H1 (cell line): ENCODE measurements around the gene TXNL4A. TPM values are rescaled to one million over a fixed set of nuclear protein-coding genes. Genes with fewer than 3 reads are reported as not detected.

ENCODE experiments used
- CTCF ChIA-PET: fragments of 300-600 bp; sonication (Branson Sonifier 250); formaldehyde crosslinking; loops from one replicate; lab custom pipeline; 2021; ENCODE audit not compliant: partially characterized antibody; lab: Charles Lee
- POLR2A ChIA-PET: fragments of 300-600 bp; sonication (Branson Sonifier 250); formaldehyde crosslinking; loops from one replicate; lab custom pipeline; 2021; ENCODE audit warnings: inconsistent platforms; ENCODE audit not compliant: partially characterized antibody; lab: Charles Lee
- DNase-seq, 2 experiments: peaks; one replicate each; pipeline versions ENCODE4 v3.0.0 to v3.0.0-alpha.2; 2010 to 2022; ENCODE audit warnings: low spot score in 2 of 2, low read depth in 1 of 2, mixed read lengths in 1 of 2
- FAIRE-seq: peaks from 2 replicates; lab custom pipeline; 2011; peaks lifted over from hg19 to GRCh38; lab: Jason Lieb, UNC
- H2AFZ ChIP-seq: 2 replicates; pipeline ENCODE4 v1.8.1; 2012; ENCODE audit warnings: low read length, inconsistent platforms
- H2AK5ac ChIP-seq: 2 replicates; pipeline ENCODE4 v1.6.1; 2013; ENCODE audit warnings: low read depth, low read length
- H2BK120ac ChIP-seq: replicated peaks from 2 replicates; pipeline ENCODE3; 2013; ENCODE audit warnings: low read depth, low read length, inconsistent platforms
- H2BK12ac ChIP-seq: 2 replicates; pipeline ENCODE4 v1.6.1; 2013; ENCODE audit warnings: low read depth, low read length
- H2BK15ac ChIP-seq: 2 replicates; pipeline ENCODE4 v1.6.1; 2013; ENCODE audit warnings: low read length
- H2BK20ac ChIP-seq: 2 replicates; pipeline ENCODE4 v1.6.1; 2013; ENCODE audit warnings: low read length
- H2BK5ac ChIP-seq: 2 replicates; pipeline ENCODE4 v1.6.1; 2013; ENCODE audit warnings: low read depth, low read length
- H3K14ac ChIP-seq: 2 replicates; pipeline ENCODE4 v1.6.1; 2013; ENCODE audit warnings: inconsistent platforms; ENCODE audit not compliant: insufficient read length
- H3K18ac ChIP-seq: 2 replicates; pipeline ENCODE4 v1.6.1; 2013; ENCODE audit warnings: low read length; ENCODE audit errors: extremely low read depth
- H3K23ac ChIP-seq: 2 replicates; pipeline ENCODE4 v1.6.1; 2013; ENCODE audit warnings: inconsistent platforms; ENCODE audit not compliant: insufficient read length
- H3K23me2 ChIP-seq: 2 replicates; pipeline ENCODE4 v1.6.1; 2013; ENCODE audit warnings: low read depth, low read length
- H3K27ac ChIP-seq: 2 replicates; pipeline ENCODE4 v1.6.1; 2011; ENCODE audit warnings: low read depth, low read length, inconsistent platforms
- H3K27me3 ChIP-seq, 4 experiments: replicated peaks in 1 of 4; 1 replicate in 1 of 4; 2 replicates in 3 of 4; pipeline versions ENCODE4 v1.6.1 to v1.8.1; 2011 to 2013; ENCODE audit warnings: low read length in 3 of 4, mild to moderate bottlenecking in 3 of 4, inconsistent platforms in 2 of 4, mixed read lengths in 2 of 4, moderate library complexity in 1 of 4; ENCODE audit not compliant: control insufficient read depth in 3 of 4, insufficient read depth in 3 of 4; ENCODE audit errors: extremely low read depth in 1 of 4
- H3K36me3 ChIP-seq, 4 experiments: 2 replicates each; pipeline versions ENCODE4 v1.6.1 to v1.8.1; 2011 to 2013; ENCODE audit warnings: mild to moderate bottlenecking in 4 of 4, low read length in 3 of 4, moderate library complexity in 2 of 4, control low read depth in 1 of 4, inconsistent platforms in 1 of 4; ENCODE audit not compliant: insufficient read depth in 4 of 4, control insufficient read depth in 2 of 4
- H3K4ac ChIP-seq: replicated peaks from 2 replicates; pipeline ENCODE3; 2013; ENCODE audit warnings: low read length, low read depth, mixed read lengths, inconsistent platforms; ENCODE audit not compliant: insufficient read length
- H3K4me1 ChIP-seq, 4 experiments: replicated peaks in 1 of 4; 1 replicate in 1 of 4; 2 replicates in 3 of 4; pipeline versions ENCODE4 v1.6.1 to v1.8.1; 2011 to 2013; ENCODE audit warnings: low read length in 3 of 4, inconsistent platforms in 2 of 4, mixed read lengths in 1 of 4; ENCODE audit not compliant: insufficient read depth in 4 of 4, control insufficient read depth in 3 of 4
- H3K4me2 ChIP-seq, 2 experiments: 2 replicates each; pipeline versions ENCODE4 v1.6.1 to v1.8.1; 2011 to 2013; ENCODE audit warnings: low read depth in 2 of 2, low read length in 2 of 2, control low read depth in 1 of 2, inconsistent platforms in 1 of 2, mild to moderate bottlenecking in 1 of 2; ENCODE audit not compliant: insufficient read depth in 1 of 2
- H3K4me3 ChIP-seq, 4 experiments: fragments of 200-600, 300-600 bp in 1 of 4; sonication (generic), shearing (Covaris generic), sonication (Bioruptor Twin) in 1 of 4; 2 replicates each; pipeline versions ENCODE4 v1.5.1 to v1.8.1; 2011 to 2016; ENCODE audit warnings: low read length in 4 of 4, low read depth in 3 of 4, control low read depth in 2 of 4, inconsistent platforms in 2 of 4, mild to moderate bottlenecking in 2 of 4, mixed read lengths in 1 of 4, moderate library complexity in 1 of 4; ENCODE audit not compliant: insufficient read depth in 2 of 4; ENCODE audit errors: extremely low read depth in 1 of 4
- H3K56ac ChIP-seq: replicated peaks from 2 replicates; pipeline ENCODE3; 2013; ENCODE audit warnings: low read depth, mild to moderate bottlenecking, mixed read lengths, low read length, inconsistent platforms; ENCODE audit not compliant: insufficient read length
- H3K79me1 ChIP-seq: 2 replicates; pipeline ENCODE4 v1.6.1; 2013; ENCODE audit warnings: low read depth, low read length, control low read depth
- H3K79me2 ChIP-seq, 2 experiments: 2 replicates each; pipeline versions ENCODE4 v1.6.1 to v1.8.1; 2012 to 2013; ENCODE audit warnings: low read length in 2 of 2, mild to moderate bottlenecking in 2 of 2, inconsistent platforms in 1 of 2; ENCODE audit not compliant: insufficient read depth in 2 of 2, control insufficient read depth in 1 of 2
- H3K9ac ChIP-seq, 4 experiments: replicated peaks in 1 of 4; 1 replicate in 1 of 4; 2 replicates in 3 of 4; pipeline versions ENCODE4 v1.6.1 to v1.8.1; 2011 to 2013; ENCODE audit warnings: low read depth in 3 of 4, low read length in 3 of 4, control low read depth in 2 of 4, mild to moderate bottlenecking in 2 of 4, moderate library complexity in 2 of 4, inconsistent platforms in 1 of 4; ENCODE audit errors: extremely low read depth in 1 of 4
- H3K9me3 ChIP-seq, 2 experiments: 2 replicates each; pipeline versions ENCODE4 v1.6.1 to v1.8.1; 2012 to 2013; ENCODE audit warnings: mild to moderate bottlenecking in 2 of 2, moderate library complexity in 2 of 2, control low read depth in 1 of 2, inconsistent platforms in 1 of 2, low read depth in 1 of 2, low read length in 1 of 2, mixed read lengths in 1 of 2; ENCODE audit not compliant: insufficient read depth in 2 of 2
- H4K20me1 ChIP-seq, 2 experiments: replicated peaks in 1 of 2; 2 replicates each; pipeline versions ENCODE3 to v1.8.1; 2011 to 2013; ENCODE audit warnings: inconsistent platforms in 2 of 2, low read length in 2 of 2, mild to moderate bottlenecking in 1 of 2; ENCODE audit not compliant: insufficient read depth in 2 of 2, control insufficient read depth in 1 of 2
- H4K5ac ChIP-seq: 2 replicates; pipeline ENCODE4 v1.6.1; 2013; ENCODE audit warnings: low read length, low read depth, mixed read lengths, inconsistent platforms; ENCODE audit not compliant: insufficient read length
- H4K8ac ChIP-seq: 2 replicates; pipeline ENCODE4 v1.8.0; 2013; ENCODE audit warnings: mild to moderate bottlenecking, moderate library complexity, low read length, inconsistent platforms; ENCODE audit not compliant: insufficient read depth; ENCODE audit errors: extremely low read depth
- H4K91ac ChIP-seq: replicated peaks from 2 replicates; pipeline ENCODE3; 2013; ENCODE audit warnings: low read length, mixed read lengths, inconsistent platforms; ENCODE audit not compliant: insufficient read length
- CHD2 ChIP-seq: IDR thresholded peaks from 2 replicates; pipeline ENCODE4 v1.6.1; 2012; ENCODE audit warnings: low read length, improper control_type of control experiment
- CREB1 ChIP-seq: IDR thresholded peaks from 2 replicates; pipeline ENCODE4 v1.6.1; 2012; ENCODE audit warnings: inconsistent platforms
- JUND ChIP-seq: IDR thresholded peaks from 2 replicates; pipeline ENCODE4 v1.6.1; 2011; ENCODE audit warnings: mild to moderate bottlenecking, improper control_type of control experiment, low read length
- SIRT6 ChIP-seq: IDR thresholded peaks from one replicate; pipeline ENCODE4 v1.7.1; 2012; ENCODE audit warnings: low read length, inconsistent platforms
- ZNF274 ChIP-seq: IDR thresholded peaks from 2 replicates; pipeline ENCODE4 v1.7.0; 2012; ENCODE audit warnings: low read length, borderline replicate concordance; ENCODE audit errors: extremely low read depth
- WGBS, 2 experiments: shearing (Covaris generic) in 1 of 2; methylation state at CpG; one replicate each; pipeline versions ENCODE4 v1.1.6 to v1.1.7; 2013 to 2015; ENCODE audit warnings: low lambda C conversion rate in 2 of 2, mixed read lengths in 2 of 2, inconsistent platforms in 1 of 2, low coverage in 1 of 2, missing lambda C conversion rate in 1 of 2; ENCODE audit not compliant: insufficient replicate concordance in 2 of 2, insufficient coverage in 1 of 2, insufficient read length in 1 of 2; ENCODE audit errors: extremely low coverage in 1 of 2, missing lambda C conversion rate in 1 of 2; 5-methylcytosine and 5-hydroxymethylcytosine counted together
- polyA plus RNA-seq, 7 experiments: library from polyadenylated mRNA; depleted of rRNA in 3 of 7; stranded (reverse) in 5 of 7; unstranded in 2 of 7; fragments of >200 nt in 5 of 7; fragments of 200-250 nt in 2 of 7; gene quantifications; 1 replicate in 5 of 7; 2 replicates in 1 of 7; 4 replicates in 1 of 7; pipeline versions ENCODE4 v1.2.1 to v1.2.3, GENCODE V29; 2011 to 2013; ENCODE audit warnings: missing spikeins in 2 of 7, mixed read lengths in 2 of 7
- total RNA-seq: library from RNA; stranded (reverse); fragmentation: NEBNext Ultra II Directional; extraction: Animal tissue kit (Norgen Biotek cat#: 25700); gene quantifications from 2 replicates; pipeline ENCODE4 v1.2.1, GENCODE V29; 2021

Gene TXNL4A
- total and polyA plus RNA-seq, 2 of the 8 experiments (the other 6 are each of a cell fraction or from before 2014, with no cell fraction given) = 169 to 181 TPM

GRCh38 chr18:79927607-79928562 lies 60.5 kb downstream of the TXNL4A start:
- CTCF ChIA-PET = interaction anchor here (0.6 to 1.8 kb wide), 4 partner anchors 14 to 113 kb away, joined by 3 to 4 read pairs (median 4); no protein-coding TSS in a partner anchor
- no peak overlapping the region for H2AK5ac ChIP-seq
- no peak overlapping the region for H3K18ac ChIP-seq
- H3K14ac ChIP-seq = no peak overlapping the region
- no peaks in the 10 kb centered on the region for H3K27me3 ChIP-seq
- POLR2A ChIA-PET = no interaction called here
- H4K91ac ChIP-seq = no peak overlapping the region
- H4K5ac ChIP-seq = no peak overlapping the region
- peaks cover 0 to 3% of the 10 kb centered on the region in 2 experiments; a peak in 2 of 4 replicates for H3K79me2 ChIP-seq
- no peak overlapping the region for H3K4ac ChIP-seq
- no peak overlapping the region for H2BK120ac ChIP-seq
- 0 out of 2 replicates have a peak, but pooled peaks cover 2% of the 10 kb centered on the region for H3K23me2 ChIP-seq
- H2BK20ac ChIP-seq = no peak overlapping the region
- H4K8ac ChIP-seq = no peak overlapping the region
- H3K4me1 ChIP-seq = no peaks in the 10 kb centered on the region; a peak in 2 of 7 replicates
- H3K27ac ChIP-seq = no peak overlapping the region
- WGBS, 2 experiments = 82% methylated on average over 24 of the region's 25 CpGs; no CpG with 5 or more reads in 1 of the 2 experiments
- no peak overlapping the region for H3K56ac ChIP-seq
- H3K9ac ChIP-seq = no peak overlapping the region
- H3K9me3 ChIP-seq = peaks cover 3 to 14% of the 10 kb centered on the region in 2 experiments; a peak in 2 of 4 replicates
- no peak overlapping the region for H2BK5ac ChIP-seq
- no peak overlapping the region for H3K23ac ChIP-seq
- FAIRE-seq = no peak
- H3K36me3 ChIP-seq = no peaks in the 10 kb centered on the region; a peak in 1 of 8 replicates
- no peak overlapping the region for H2AFZ ChIP-seq
- no peak overlapping the region for H3K4me2 ChIP-seq
- H2BK12ac ChIP-seq = no peak overlapping the region
- H3K79me1 ChIP-seq = no peaks in the 10 kb centered on the region; the same call in 1 of the 2 replicates
- peaks cover 0 to 5% of the 10 kb centered on the region in 2 experiments for H4K20me1 ChIP-seq
- peak in 1 of 2 experiments; percentile 41 for DNase-seq
- H2BK15ac ChIP-seq = no peak overlapping the region
- H3K4me3 ChIP-seq = no peak overlapping the region
- TF ChIP-seq CREB1 (no peak), CHD2 (no peak), SIRT6 (no peak), JUND (no peak), ZNF274 (no peak)
